Measurements from ENCODE around the gene ATF3.

GRCh38 chr1:212635141-212635631, 26.6 kb downstream of the ATF3 start:
- TF ChIP-seq CTCF (IDR thresholded peaks at IDR 0.05) (no peak), POLR2A (IDR thresholded peaks at IDR 0.05) (no peak)

All from uterus (tissue), 2 donors.